Measurements from ENCODE around the gene PCNX2. TPM values are rescaled to one million over a fixed set of nuclear protein-coding genes. Genes with fewer than 3 reads are reported as not detected.

PCNX2 gene
- total RNA-seq, 4 donors from 2014 or later, result 5.9 to 21.7 (median 10.3) TPM

DNA sequence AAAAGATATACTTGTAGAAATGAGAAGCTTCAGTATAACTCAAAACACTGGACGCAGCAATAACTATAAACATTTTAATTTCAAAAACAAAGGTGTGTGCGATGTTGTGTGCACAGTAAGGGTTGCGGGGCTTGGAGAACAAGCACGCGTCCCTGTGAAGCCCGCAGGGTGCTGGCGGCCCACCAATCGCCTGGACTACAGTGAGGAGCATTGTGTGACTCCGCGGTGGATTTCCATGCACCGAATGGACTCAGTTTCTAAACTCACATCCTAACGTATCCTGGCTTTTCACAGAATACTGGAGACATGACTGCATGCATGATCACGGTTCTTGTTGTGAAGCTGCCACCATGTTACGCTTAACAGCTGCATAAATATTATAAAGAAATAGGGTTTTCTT is 312.1 kb downstream of the PCNX2 start:
- H3K36me3 ChIP-seq, result peaks cover 0 to 17% of the 10 kb centered on the region in 2 donors
- H3K27me3 ChIP-seq, result no peaks in the 10 kb centered on the region
- H3K9me3 ChIP-seq, result no peaks in the 10 kb centered on the region
- 92% methylated on average over 14 of the region's 14 CpGs for WGBS, 2 donors (ENCODE audit: low coverage in 1 of 2)
- no peaks in the 10 kb centered on the region for H3K4me1 ChIP-seq
- TF ChIP-seq, protein P1, sequence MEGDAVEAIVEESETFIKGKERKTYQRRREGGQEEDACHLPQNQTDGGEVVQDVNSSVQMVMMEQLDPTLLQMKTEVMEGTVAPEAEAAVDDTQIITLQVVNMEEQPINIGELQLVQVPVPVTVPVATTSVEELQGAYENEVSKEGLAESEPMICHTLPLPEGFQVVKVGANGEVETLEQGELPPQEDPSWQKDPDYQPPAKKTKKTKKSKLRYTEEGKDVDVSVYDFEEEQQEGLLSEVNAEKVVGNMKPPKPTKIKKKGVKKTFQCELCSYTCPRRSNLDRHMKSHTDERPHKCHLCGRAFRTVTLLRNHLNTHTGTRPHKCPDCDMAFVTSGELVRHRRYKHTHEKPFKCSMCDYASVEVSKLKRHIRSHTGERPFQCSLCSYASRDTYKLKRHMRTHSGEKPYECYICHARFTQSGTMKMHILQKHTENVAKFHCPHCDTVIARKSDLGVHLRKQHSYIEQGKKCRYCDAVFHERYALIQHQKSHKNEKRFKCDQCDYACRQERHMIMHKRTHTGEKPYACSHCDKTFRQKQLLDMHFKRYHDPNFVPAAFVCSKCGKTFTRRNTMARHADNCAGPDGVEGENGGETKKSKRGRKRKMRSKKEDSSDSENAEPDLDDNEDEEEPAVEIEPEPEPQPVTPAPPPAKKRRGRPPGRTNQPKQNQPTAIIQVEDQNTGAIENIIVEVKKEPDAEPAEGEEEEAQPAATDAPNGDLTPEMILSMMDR (IDR thresholded peaks at IDR 0.05), result no peak
- TF ChIP-seq POLR2AphosphoS5 (IDR thresholded peaks at IDR 0.05) (no peak), EP300 (IDR thresholded peaks at IDR 0.05) (no peak), POLR2A (IDR thresholded peaks at IDR 0.05) (no peak)
- no peak overlapping the region for H3K4me3 ChIP-seq
- no peak for ATAC-seq
- H3K27ac ChIP-seq, result no peak overlapping the region

GRCh38 chr1:232982238-232982944 is 313.1 kb downstream of the PCNX2 start:
- H3K36me3 ChIP-seq, result peaks cover 0 to 25% of the 10 kb centered on the region in 2 donors
- no peak for TF ChIP-seq EP300 (IDR thresholded peaks at IDR 0.05)
- no peak for TF ChIP-seq POLR2A (IDR thresholded peaks at IDR 0.05)
- TF ChIP-seq, protein P1 (IDR thresholded peaks at IDR 0.05), result no peak
- no peak for TF ChIP-seq POLR2AphosphoS5 (IDR thresholded peaks at IDR 0.05)
- no peak overlapping the region for H3K4me3 ChIP-seq
- no peaks in the 10 kb centered on the region for H3K4me1 ChIP-seq
- H3K9me3 ChIP-seq, result no peaks in the 10 kb centered on the region
- no peak overlapping the region for H3K27ac ChIP-seq
- ATAC-seq, result no peak
- WGBS, 2 donors (ENCODE audit: low coverage in 1 of 2), result 83 to 88% methylated on average over 10 to 12 of the region's 13 CpGs
- no peaks in the 10 kb centered on the region for H3K27me3 ChIP-seq

DNA sequence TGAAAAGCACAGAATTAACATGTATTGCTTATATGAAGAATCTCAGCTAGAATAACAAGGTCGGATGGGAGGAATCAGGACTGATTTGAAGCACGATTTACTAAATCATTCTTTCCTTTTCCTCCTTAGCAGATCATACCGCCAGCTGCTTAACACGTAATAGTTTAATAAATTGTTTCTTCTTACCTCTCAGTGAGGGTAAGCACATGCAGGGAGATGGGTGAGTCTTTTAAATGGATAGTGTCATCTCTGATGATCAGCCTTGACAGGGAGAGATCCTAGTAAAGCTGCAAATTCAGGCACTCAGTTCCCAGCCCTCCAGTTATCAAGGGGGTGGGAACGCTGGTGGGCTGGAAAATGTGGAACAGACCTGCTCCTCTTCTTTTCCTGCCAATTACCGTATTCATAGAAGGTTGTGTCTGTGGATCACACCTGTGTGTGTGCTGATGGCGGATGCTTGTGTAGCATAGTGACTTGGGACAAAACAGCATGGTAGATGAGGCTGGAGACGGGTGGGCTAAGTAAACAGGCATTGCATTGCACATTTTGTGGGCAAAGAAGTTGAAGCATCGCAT is 314.5 kb downstream of the PCNX2 start:
- Histone ChIP-seq H3K4me3 (no peak overlapping the region), H3K27me3 (no peaks in the 10 kb centered on the region), H3K27ac (no peak overlapping the region), H3K36me3 (peaks cover 0 to 35% of the 10 kb centered on the region in 2 donors), H3K4me1 (no peaks in the 10 kb centered on the region), H3K9me3 (no peaks in the 10 kb centered on the region)
- WGBS, 2 donors (ENCODE audit: low coverage in 1 of 2), result 74 to 85% methylated on average over 6 to 9 of the region's 9 CpGs
- no peak for ATAC-seq
- TF ChIP-seq EP300 (IDR thresholded peaks at IDR 0.05), result no peak
- TF ChIP-seq POLR2A (IDR thresholded peaks at IDR 0.05), result no peak
- TF ChIP-seq, protein P1 (IDR thresholded peaks at IDR 0.05), result no peak
- TF ChIP-seq POLR2AphosphoS5 (IDR thresholded peaks at IDR 0.05), result no peak

DNA sequence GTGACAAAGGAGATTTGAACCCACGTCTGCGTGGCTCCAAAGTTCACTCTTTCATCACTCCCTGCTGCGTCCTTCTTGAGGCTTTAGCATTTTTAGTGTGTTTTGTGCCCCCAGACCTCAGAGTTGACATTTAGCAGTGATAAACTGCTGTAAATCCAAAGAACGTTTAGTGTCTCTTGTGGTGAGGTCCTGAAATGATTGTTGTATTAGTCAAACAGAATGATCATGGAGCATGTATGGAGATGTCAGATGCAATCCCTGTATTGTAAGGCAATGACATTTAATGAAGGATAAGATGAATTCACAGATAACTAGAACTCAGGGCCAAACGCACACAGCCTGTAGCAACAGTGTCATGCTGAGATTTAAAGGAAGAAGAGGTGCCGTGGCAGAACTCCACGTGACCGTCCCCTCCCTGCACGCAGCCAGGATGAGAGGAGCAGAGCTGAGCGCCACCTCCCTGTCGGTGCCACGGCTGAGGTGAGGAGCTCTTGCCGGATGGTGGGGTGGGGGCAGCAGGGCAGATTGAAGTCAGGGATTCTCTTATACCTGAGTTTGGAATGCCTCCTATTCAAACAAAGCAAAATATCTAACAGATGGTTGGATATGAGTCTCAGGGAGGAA is 315.1 kb downstream of the PCNX2 start:
- 73 to 78% methylated on average over 6 to 8 of the region's 13 CpGs for WGBS, 2 donors (ENCODE audit: low coverage in 1 of 2)

More for the DNA sequence above, 315.1 kb downstream of the PCNX2 start:
- Histone ChIP-seq H3K9me3 (no peaks in the 10 kb centered on the region), H3K4me3 (no peak overlapping the region), H3K27ac (no peak overlapping the region), H3K27me3 (no peaks in the 10 kb centered on the region), H3K4me1 (peaks cover 0 to 3% (median 0%) of the 10 kb centered on the region in 3 donors), H3K36me3 (peaks cover 0 to 38% of the 10 kb centered on the region in 2 donors)
- TF ChIP-seq, protein P1 (IDR thresholded peaks at IDR 0.05), result no peak
- no peak for TF ChIP-seq POLR2AphosphoS5 (IDR thresholded peaks at IDR 0.05)
- TF ChIP-seq POLR2A (IDR thresholded peaks at IDR 0.05), result no peak
- no peak for TF ChIP-seq EP300 (IDR thresholded peaks at IDR 0.05)
- ATAC-seq, result no peak
